A172 (cell line): ENCODE measurements around the gene IFT122. TPM values are rescaled to one million over a fixed set of nuclear protein-coding genes. Genes with fewer than 3 reads are reported as not detected.
"Not testable (repeated sequence)": the region's sequence is repeated elsewhere in the genome, so short reads cannot be mapped to it uniquely, and the experiment has no call there.

Experiments used
- DNase-seq: peaks from one replicate; pipeline ENCODE4 v3.0.0-alpha.2; 2015; ENCODE audit warnings: low spot score
- total RNA-seq: library from RNA; depleted of rRNA; stranded (reverse); fragments of >200 nt; shearing (Covaris generic); gene quantifications from 2 replicates; pipeline ENCODE4 v1.2.3, GENCODE V29; 2014

Gene IFT122
- total RNA-seq, 1 experiment from 2014 or later = 22.3 TPM

DNA sequence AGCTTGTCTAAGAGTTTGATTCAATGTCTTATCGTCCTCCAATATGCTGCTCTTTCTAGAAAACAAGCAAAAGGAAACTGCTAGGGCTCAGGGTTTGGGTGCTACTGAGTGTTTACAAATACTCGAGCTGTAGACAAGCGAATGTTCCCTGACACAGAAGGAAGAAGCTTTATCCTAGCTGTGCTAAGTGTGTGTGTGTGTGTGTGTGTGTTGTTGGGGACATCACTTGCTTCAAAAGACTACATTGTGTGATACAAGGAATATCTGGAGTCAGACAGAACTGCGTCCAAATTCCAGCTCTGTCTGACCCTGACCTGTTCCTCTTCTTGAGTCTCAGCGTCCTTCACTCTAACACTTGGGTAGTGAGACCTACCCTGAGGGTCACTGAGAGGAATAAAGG, 54.5 kb downstream of the IFT122 start:
- DNase-seq = peak; percentile 35

DNA sequence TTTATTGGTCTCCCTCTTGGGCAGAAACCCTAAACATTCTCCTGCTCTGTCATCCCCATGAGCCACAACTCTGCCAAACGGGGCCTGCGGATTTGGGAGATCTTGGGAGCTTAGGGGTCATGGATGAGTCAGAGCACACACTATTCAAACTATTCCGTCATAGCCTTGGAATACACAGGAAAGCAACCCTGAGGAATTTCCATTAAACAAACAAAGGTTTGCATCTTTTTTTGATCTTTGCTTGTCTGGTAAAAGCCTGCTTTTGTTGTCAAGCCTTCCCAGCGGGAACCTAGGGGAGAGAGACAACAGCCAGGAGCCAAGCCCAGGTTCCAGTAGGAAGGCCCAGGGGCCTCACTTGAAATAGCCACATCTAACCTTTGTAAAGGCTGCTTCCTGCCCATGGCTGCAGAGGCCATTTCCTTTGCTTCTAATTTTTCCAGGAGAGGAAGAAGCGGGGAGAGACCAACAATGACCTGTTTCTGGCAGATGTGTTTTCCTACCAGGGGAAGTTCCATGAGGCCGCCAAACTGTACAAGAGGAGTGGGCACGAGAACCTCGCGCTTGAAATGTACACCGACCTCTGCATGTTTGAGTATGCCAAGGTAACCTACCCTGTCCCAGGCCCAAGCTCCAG, 55.1 kb downstream of the IFT122 start:
- DNase-seq = peak; percentile 90

DNA sequence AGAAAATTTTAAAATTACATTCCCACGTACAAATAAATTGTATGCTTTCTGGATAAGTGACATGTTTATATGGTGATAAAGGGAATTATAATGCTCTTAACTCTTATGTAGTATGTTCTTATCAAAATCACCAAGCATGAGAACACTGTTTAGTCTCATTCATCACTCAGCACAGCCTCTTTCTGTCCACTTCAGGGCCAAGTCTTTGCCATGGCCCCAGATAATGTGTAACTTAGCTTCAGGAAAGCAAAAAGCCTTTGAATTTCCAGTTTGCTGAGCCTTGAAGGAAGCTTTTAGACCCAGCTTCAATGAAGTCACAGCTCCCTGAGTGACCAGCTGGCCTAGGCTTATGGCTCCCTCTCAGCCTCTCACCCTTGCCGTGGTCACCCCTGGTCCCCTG, 57.9 kb downstream of the IFT122 start:
- not testable (repeated sequence) for DNase-seq

DNA sequence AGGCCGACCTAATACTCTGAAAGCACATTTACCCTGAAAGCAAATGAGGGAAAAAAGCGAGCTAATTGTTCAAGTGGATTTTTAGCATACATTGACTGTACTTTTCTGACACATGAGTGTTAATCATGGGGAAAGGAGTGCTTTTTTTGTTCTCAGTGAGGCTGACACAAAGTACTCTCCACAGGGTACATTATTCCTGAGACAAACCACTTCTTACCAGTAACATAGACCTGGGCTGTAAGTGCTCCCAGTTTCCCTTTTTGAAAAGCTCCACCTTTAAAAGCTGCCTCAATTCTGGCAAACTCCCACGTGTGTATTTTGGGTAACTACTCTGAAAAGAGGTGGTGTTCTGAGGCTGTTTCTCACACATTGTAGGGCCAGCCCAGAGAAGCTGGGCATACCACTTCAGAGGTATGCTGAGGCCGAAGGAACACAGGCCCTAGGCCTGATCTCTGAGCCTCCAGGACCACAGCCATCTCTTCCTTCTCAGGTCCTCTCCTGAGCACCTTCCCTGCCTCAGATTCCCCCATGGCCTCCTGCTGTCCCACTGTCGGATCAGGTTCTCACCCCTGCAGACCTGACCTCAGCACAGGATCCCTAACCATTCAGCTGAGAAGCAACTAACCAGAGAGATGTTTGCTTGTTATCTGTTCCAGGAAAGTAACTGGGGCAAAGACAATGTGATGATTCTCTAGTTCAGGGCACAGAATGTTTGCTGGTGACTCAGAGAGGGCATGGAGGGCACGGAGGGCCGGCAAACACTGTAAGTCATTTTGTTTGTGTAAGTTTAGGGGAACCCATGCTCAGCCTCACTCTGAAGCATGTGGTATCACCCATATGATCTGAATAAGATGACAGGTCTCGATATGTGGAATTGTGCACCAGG, 58.8 kb downstream of the IFT122 start:
- DNase-seq = not testable (repeated sequence)

DNA sequence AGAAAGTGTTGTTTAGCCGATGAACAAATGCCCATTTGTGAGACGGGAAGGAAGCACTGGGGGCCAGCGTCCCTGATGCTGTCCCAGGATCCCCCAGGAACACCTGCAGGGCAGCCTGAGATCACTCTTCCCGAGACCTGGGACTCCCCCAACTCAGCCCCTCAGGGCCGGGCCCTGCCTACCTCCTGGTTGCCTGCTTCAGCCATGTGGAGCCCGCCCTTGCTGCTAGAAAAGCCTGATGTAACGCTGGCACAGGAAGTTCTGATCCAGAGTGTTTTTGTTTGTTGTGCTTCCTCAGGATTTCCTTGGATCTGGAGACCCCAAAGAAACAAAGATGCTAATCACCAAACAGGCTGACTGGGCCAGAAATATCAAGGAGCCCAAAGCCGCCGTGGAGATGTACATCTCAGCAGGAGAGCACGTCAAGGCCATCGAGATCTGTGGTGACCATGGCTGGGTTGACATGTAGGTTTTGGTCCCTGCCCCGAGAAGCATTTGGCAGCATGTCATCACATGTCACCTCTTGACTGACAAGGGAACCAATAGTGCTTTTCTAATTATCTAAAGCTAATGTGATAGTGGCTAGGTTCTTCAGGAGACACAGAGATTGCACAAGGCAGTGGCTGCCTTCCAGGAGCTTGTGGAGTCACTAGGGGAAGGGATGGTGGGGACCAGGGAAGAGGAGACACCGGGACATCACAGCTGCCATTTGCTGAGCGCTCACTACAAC, 59.7 kb downstream of the IFT122 start:
- DNase-seq = not testable (repeated sequence)

DNA sequence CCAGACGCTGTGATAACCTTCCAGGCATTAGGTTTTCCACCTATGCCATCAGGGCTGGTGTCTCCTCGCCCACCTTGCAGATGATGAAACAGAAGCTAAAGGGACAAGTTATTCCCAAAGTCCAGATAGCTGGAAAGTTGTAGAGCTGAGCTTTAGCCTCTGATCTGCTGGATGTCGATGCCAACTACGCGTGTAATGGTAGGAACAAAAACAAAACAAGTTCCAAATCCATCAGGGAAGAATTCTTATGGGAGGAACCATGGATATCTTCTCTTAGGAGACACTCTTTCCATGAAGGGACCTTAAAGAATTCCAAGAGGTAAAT, 60.3 kb downstream of the IFT122 start:
- no peak for DNase-seq

DNA sequence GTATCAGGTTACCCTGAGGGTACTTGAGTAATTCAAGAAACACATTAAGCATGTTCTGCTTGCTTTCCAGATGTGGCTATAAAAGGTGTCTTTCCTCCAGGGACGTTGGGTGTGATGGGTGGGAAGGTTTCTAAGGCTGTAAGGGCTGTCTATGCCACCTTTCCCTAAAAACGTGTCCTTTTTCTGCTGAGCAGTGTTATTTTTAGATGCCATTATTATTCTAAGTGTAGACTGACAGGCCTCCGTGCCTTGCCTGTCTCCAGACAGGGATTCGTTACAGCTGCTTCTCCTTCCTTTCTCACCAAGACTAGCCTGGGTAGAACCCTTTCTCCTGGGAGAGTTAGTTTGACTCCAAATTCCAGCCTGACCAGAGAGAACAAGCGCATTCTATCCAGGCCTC, 61.6 kb downstream of the IFT122 start:
- no peak for DNase-seq

DNA sequence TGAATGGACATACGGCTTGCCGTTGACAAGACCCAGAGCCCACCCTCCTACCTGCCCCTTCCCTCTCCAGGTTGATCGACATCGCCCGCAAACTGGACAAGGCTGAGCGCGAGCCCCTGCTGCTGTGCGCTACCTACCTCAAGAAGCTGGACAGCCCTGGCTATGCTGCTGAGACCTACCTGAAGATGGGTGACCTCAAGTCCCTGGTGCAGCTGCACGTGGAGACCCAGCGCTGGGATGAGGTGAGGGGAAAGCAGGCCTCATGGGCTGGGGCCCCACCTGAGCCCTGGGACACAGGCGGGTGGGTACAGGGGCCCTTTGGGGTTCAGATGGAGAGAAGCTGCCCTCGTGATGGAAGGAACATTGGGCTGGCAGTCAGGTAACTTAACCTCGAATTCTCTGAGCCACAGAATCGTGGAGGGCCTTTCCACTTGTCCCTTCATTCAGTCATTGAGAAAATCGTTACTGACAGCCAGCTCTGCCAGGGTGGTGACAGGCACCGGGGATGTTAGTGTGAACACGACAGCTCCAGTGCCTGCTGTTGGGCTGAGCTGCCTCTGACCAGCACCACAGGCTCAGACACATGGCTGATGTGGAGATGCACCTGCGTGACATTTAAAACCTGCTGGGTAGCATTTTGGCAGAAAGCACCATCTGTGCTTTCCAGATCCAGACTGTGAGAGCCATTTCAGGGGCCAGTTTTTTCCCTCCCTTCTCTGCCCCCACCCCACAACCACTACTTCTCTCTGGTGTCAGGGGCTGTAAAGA, 62.8 kb downstream of the IFT122 start:
- no peak for DNase-seq

DNA sequence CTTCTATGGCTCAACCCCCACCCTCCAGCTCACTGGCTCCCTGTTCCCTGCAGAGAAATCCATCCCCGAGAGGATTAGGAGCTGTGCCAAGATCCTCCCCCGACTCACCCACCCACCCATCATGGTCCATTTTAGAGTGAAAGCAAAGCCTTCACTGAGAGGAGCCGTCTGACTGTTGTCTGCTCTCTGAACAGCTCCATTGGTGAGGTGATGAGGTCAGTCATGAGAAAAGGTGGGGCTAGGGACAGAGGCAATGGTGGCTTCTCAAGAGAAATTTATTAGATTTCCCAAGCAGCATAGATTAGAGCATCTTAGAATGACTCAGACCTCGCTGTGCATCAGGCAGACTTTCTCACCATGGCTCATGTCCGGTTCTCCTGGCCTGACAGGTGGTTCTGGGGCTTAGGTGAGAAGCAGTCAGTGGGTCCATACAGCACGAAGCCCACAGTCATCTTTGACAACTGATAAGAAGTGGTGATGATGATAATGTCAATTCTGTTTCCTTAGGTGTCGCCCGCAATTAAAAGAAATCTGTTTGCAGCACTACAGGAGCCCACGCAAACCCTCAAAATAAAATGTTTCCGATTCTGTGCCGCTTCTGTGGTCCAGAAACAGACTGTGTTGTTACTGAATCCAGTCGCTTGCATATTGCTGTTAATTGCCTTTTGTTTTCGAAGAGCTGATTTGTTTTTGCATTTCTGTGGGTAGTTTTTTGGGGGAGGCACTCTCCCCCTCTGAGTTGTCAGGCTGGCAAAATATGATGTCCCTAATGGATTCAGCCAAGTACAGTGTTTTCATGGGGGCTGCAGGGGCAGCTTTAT, 63.7 kb downstream of the IFT122 start:
- peak; percentile 98 for DNase-seq

DNA sequence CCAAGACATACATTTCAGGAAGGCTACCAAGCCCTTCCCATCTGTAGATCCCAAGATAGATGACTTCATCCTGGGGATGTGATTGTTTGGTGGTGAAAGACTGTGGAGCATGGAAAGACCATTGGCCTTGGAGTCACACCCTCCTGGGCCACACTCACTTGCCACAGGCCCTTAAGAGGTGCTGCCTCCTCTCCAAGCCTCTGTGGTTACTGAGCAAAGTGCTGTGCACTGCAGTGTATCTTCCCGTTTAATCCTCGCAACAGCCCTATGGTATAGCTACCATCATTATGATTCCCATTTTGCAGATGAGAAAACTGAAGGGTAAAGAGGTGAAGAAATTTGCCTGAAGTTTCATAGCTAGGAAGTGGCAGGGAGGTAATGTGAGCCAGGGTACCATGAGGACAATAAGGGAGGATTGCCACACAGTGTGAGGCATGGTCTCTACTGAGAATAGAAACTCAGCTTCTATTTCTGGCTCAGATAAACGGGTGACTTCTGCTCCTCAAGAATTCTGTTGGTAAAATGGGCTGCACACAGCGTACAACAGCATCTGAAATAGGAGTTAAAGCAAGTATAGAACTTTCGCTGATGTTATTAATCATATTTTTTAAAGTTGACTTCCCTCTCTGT, 64.6 kb downstream of the IFT122 start:
- DNase-seq = no peak

DNA sequence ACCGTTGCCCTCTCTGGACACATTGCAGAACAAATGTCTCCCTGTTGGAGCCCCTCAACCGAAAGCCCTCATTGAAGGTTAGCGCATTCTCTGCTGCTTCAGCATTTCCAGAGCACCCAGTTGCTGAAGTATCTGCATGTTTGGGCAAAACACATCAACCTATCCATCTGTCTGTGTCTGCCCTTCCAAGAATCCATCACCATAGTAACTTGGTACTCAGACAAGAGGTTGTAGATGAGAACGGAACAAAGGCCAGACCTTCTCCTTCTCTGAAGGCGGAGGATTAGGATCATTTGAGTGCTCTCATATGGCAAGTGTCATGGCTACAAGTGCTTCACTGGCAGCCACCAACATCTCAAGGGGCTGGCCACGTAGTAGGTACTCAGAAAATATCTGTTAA, 65.3 kb downstream of the IFT122 start:
- no peak for DNase-seq

DNA sequence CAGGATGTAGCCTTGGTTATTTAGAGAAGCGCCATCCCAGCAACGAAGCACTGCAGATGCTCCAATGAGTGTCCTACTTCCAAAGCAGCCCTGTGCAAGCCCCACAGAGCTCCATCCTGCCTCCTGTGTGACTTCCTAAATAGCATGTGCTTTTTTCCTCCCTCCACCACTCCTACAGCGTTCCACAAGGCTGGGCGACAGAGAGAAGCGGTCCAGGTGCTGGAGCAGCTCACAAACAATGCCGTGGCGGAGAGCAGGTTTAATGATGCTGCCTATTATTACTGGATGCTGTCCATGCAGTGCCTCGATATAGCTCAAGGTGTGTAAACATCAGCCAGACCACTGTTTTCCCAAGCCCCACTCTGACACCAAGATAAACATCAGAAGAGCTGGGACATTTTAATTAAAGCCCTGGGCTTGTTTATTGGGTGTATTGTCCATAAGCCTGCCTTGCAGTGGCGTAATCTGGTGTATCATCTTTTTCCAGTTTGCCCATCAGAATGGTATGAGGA, 66.3 kb downstream of the IFT122 start:
- DNase-seq = no peak

DNA sequence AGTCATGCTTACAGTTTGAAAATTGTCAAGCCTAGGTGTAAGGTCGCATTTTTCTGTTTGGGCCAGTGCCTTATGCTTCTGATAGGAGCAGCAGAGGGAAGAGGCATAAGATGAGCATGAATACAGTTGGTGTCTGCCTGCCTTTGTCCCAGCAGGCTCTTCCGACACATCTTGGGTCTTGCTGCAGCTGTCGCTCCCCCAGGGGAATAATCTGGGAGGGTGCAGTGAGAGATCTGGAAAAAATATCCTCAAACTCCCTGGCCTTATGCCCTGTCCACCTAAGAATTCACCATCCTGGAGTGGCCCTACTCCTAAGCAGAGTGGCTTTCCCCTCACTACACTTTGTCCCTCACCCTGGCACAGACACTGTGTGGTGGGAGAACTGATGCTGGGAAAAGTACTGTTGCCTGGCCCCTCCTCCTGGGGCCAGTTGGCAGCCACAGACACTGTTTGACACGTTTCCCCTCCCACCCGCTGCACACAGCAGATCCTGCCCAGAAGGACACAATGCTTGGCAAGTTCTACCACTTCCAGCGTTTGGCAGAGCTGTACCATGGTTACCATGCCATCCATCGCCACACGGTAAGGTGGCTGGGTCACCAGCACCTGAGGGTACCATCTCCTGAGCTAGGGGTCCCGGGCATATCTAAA, 67.3 kb downstream of the IFT122 start:
- no peak for DNase-seq

DNA sequence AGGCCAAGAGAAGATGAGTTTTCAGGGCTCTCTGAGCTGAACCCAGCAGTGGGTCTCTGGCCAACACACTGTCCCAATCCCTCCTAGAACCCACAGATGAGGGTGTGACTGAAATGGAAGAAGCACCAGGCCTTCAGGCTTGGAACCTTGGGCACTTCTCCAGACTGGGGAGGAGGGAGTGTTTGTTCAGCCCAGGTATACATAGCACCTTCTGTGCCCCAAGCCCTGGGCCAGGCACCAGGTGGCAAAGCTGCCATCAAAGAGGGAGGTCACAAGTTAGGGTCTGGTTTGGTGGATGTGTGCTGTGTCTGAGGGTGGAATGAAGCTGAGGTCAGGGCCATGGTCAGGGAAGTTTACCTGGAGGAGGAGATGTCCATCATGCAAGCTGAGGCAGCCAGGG, 72.6 kb downstream of the IFT122 start:
- DNase-seq = no peak

DNA sequence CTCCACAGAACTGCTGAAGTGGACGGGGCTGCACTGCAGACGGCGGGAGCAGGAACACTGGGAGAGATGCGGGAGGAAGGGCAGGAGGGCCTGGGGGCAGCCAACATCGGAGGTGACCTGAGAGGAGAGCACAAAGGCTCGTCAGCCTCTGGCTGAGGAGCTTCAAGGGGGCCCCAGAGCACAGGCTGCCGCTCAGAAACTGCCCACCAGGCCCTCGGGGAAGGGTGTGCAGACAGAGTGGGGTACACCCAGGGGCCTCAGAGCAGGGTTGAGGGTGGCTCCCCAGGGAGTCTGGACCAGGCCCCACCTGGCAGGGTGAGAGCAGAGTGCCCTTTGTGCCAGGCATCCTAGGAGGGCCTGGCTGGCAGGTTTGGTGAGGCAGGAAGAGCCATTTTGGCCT, 73.7 kb downstream of the IFT122 start:
- DNase-seq = no peak

DNA sequence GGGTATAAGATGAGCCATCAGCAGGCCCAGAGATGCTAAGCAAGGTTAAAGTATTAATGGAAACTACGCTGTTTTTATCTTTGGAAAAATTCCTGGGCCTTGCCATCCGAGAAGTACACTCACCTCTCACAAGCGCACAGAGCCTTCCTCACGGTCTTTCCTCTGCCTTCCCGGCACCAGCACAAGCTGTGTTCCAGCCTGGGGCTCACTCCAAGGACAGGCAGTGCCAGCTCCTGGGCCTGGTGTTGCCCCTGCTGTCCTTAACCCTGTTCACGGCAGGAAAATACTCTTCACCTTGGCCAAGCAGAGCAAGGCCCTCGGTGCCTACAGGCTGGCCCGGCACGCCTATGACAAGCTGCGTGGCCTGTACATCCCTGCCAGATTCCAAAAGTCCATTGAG, 74.1 kb downstream of the IFT122 start:
- DNase-seq = no peak

DNA sequence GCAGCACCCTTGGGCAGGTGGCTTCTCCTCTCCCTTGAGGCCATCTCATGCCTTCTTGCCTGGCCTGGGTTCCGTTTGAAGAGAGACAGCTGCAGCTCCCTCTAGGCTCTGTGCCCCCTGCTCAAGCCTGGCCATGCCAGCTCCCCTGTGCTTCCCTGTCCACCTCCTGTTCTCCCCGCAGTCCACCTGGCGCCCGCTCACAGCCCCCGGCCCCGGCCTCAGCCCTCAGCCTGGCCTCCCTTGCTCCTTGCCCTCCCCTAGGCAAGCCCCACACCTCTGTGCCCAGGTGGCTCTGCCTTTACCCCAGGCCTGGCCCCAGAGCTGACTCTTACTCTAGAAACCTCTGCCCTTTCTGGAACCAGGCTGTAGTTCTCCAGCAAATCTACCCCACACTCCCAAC, 74.5 kb downstream of the IFT122 start:
- DNase-seq = no peak

DNA sequence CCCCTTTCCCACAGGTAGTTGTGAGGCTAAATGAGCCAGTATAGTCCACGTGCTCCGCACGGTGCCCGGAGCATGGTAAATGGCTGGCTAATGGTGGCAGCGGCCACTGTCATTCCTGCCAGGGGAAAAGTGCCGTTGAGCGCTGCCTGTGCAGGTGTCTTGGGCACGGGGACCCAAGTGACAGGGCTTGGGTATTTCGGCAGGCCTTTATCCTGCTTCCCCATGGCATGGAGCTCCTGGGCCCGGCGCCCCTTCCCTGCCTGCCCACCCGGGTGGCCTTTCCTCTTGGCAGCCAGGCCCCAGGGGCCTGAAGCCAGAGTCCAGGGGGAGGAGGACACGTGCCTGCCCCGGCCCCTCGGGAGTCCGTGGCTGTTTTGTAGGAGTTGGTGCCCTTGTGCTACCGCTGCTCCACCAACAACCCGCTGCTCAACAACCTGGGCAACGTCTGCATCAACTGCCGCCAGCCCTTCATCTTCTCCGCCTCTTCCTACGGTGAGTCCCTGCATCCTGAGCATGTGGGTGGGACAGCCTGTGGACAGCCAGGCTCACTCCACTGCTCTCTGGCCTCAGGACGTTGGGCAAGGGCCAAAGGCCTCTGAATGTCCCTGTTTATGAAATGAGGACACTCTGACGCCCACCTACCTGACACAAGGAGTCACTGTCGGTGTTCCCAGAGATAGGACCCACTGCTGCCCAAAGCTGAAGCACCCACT, 75.2 kb downstream of the IFT122 start:
- not testable (repeated sequence) for DNase-seq

DNA sequence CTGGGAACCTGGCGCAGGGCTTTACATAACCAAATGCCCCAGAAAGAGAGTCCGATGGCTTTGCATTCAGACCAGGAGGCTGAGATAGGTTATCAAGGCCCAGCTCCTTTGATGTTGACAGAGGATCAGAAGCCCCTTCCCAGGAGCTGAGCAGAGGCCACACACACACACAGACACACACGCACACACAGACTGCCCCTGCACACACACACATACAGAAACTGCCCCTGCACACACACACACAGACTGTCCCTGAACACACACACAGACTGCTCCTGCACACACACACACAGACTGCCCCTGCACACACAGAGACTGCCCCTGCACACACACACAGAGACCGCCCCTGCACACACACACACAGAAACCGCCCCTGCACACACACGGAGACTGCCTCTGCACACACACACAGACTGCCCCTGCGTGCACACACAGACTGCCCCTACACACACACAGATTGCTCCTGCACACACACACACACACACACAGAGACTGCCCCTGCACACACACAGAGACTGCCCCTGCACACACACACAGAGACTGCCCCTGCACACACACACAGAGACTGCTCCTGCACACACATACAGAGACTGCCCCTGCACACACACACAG, 75.9 kb downstream of the IFT122 start:
- DNase-seq = not testable (repeated sequence)
